ENCODE results near the gene SELENOO. TPM values are rescaled to one million over a fixed set of nuclear protein-coding genes. Genes with fewer than 3 reads are reported as not detected.

SELENOO gene
- total RNA-seq, 1 donor = 20.7 TPM

DNA sequence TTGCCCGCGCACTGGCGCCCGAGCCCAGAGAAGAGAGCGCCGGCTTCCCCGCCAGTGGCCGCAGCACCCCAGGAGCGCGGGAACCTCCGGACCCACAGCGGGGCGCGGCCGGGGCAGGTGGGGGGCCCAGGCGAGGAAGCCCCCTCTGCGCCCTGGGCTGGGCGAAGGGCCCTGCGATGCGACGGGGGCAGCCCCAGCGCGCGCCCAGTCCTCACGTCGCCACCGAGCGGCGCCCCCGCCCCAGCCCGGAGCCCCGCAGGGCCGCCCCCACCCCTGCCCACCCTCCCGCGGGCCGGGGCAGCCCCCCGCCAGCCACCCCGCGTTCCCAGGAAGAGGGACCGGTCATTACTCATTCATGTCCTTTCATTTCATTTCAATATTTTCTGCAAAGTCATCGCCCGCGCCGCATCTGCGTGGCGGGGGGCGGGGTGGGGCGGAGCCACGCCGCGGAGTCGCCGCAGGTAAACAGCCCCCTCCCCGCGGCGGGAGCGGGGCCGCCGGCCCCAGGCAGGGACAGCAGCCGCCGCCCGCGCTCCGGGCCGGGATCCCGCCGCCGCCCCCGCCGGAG lies 31.0 kb upstream of the SELENOO start:
- TF ChIP-seq, protein P1, sequence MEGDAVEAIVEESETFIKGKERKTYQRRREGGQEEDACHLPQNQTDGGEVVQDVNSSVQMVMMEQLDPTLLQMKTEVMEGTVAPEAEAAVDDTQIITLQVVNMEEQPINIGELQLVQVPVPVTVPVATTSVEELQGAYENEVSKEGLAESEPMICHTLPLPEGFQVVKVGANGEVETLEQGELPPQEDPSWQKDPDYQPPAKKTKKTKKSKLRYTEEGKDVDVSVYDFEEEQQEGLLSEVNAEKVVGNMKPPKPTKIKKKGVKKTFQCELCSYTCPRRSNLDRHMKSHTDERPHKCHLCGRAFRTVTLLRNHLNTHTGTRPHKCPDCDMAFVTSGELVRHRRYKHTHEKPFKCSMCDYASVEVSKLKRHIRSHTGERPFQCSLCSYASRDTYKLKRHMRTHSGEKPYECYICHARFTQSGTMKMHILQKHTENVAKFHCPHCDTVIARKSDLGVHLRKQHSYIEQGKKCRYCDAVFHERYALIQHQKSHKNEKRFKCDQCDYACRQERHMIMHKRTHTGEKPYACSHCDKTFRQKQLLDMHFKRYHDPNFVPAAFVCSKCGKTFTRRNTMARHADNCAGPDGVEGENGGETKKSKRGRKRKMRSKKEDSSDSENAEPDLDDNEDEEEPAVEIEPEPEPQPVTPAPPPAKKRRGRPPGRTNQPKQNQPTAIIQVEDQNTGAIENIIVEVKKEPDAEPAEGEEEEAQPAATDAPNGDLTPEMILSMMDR (IDR thresholded peaks at IDR 0.05; ENCODE audit: insufficient read depth, low read depth, low read length) = no peak
- H3K4me3 ChIP-seq (ENCODE audit: low read depth, low read length) = peak overlapping the region; percentile 45
- peak; percentile 28 for DNase-seq (ENCODE audit: low read depth)

DNA sequence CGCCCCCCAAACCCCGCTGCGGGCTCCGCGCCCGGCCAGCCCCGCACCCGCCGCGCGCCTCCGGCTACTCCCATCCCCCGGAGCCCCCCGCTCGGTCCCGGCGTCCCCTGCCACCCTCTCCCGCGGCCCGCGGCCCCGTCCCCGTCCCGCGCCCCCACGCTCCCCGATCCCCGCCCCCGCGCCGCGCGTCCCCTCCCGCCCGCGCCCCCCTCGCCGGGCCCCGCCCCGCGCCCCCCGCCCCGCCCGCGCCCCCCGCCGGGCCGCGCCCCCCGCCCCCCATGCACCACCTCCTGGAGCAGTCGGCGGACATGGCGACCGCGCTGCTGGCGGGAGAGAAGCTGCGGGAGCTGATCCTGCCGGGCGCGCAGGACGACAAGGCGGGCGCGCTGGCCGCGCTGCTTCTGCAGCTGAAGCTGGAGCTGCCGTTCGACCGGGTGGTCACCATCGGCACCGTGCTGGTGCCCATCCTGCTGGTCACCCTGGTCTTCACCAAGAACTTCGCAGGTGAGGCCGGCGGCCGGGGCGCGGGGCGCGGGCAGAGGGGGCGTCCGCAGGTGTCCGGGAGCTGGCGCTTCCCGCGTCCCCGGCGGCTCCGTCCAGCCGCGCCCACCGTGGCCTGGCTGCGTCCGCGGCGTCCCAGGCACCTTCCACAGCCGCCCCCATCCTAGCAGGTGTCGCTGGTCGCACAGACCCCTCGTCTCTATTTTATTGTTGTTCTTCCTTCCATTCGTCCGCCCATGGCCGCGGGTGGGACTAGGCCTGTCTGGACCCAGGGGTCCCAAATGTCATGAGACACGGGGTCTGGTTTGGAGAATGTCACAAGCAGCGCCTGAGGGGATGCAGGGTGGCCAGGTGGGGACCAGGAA lies 30.1 kb upstream of the SELENOO start, which contains the start of gene PANX2:
TSS of gene PANX2 (plus strand) at position 279 of the 866 bp plus-strand sequence. CDS start at position 279, 0 bp downstream.
- TF ChIP-seq, protein P1 (IDR thresholded peaks at IDR 0.05; ENCODE audit: insufficient read depth, low read depth, low read length) = no peak
- no peak for DNase-seq (ENCODE audit: low read depth)
- H3K4me3 ChIP-seq (ENCODE audit: low read depth, low read length) = peak within 1 kb of the TSS; percentile 52

DNA sequence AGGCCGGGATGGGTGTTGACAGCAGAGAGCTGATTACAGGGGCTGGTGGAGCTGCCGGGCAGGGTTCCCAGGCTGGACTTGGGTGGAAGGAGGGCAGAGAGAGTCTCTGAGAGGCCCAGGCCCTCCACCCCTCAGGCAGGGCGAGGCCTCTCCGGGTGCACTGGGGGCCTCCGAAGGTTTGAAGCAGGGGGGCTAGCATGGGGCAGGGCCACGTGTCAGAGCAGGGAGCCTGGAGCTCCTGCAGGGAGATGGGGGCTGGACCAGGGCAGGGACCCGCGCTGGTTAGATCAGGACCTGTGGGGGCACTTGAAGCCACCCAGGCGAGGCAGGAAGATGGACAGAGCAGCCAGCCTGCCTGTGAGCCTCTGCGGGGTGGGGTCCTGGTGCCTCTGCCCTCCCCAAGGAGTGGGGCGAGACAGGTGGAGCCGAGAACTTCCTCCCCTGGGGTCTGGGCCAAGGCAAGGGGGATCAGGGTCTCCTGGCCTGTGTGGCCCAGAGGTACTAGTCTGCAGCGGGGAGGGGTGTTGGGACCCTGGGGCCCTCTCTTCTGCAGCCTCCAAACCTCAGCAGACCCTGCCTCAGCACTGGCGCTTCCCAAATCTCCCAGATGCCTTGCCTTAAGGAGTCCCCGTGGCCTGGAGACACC lies 29.4 kb upstream of the SELENOO start:
- no peak for DNase-seq (ENCODE audit: low read depth)
- no peak overlapping the region for H3K4me3 ChIP-seq (ENCODE audit: low read depth, low read length)
- TF ChIP-seq, protein P1 (IDR thresholded peaks at IDR 0.05; ENCODE audit: insufficient read depth, low read depth, low read length) = no peak

DNA sequence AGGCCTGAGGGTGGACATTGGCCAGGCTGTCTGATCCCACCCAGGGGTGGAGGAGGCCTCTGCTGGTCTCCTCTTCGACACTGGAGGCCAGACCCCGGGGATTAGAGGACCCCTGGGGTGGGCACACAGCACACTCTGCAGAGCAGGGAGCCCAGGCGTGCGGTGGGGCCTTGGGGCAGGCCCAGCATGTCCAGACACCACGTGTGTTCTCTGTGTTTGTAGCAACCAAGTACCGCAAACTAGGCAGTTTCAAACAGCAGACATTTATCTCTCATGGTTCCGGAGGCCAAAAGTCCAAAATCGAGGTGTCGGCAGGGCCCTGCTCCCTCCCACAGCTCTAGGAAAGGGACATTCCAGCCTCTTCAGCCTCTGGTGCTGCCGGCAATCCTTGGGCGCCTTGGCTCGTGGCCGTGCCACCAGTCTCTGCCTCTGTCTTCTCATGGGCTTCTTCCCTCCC lies 28.8 kb upstream of the SELENOO start:
- TF ChIP-seq, protein P1 (IDR thresholded peaks at IDR 0.05; ENCODE audit: insufficient read depth, low read depth, low read length) = no peak
- no peak for DNase-seq (ENCODE audit: low read depth)
- H3K4me3 ChIP-seq (ENCODE audit: low read depth, low read length) = no peak overlapping the region

DNA sequence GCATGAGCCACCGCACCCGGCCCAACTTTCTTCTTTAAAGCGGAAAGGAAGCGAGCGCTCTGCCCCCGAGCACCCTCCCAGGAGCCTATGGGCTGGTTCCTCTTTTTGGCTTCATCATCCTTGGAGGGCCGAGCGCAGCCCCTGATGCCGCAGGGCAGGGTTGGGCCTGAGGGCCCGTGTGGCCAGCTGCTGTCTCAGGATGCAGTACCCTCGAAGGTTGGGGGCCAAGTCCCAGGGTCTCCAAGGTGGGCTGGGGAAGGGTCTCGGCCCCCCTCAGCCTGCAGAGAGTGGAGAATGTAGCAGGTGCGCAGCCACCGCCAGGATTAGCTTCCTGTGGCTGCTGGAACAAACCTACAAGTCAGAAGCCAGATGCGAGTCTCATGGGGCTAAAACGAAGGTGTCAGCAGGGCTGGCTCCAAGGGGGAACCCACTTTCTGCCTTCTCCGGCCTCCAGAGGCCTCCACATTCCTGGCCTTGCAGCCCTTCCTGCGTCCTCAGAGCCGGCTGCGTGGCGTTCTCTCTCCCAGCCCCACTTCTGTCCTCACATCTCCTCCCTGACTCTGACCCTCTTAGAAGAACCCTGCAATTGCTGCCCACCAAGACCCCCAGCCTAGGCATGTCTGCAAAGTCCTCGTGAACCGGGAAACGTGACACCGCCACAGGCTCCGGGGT lies 27.4 kb upstream of the SELENOO start:
- TF ChIP-seq, protein P1 (IDR thresholded peaks at IDR 0.05; ENCODE audit: insufficient read depth, low read depth, low read length) = no peak
- no peak for DNase-seq (ENCODE audit: low read depth)
- H3K4me3 ChIP-seq (ENCODE audit: low read depth, low read length) = no peak overlapping the region

DNA sequence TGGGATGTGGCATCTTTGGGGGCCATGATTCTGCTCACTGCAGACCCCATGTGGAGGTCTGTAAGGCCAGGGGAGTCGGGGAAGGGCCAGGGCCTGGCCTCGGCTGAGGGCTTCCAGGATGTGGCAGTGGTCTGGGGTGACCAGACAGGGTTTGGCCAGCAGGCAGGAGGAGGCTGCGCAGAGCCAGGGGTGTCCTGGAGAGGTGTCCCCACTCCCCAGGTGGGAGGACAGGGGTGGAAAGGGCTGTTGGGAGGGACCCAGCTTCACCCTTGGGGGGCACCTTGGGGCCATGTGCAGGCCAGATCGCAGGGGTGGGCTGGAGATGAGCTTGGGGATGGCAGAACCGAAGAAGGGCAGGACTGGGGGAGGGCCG lies 26.8 kb upstream of the SELENOO start:
- TF ChIP-seq, protein P1 (IDR thresholded peaks at IDR 0.05; ENCODE audit: insufficient read depth, low read depth, low read length) = no peak
- H3K4me3 ChIP-seq (ENCODE audit: low read depth, low read length) = no peak overlapping the region
- DNase-seq (ENCODE audit: low read depth) = no peak
